H1 (cell line): ENCODE results near the gene OR14A16. TPM values are rescaled to one million over a fixed set of nuclear protein-coding genes. Genes with fewer than 3 reads are reported as not detected.

Source experiments
- CEBPB ChIP-seq: IDR thresholded peaks from 2 replicates; pipeline ENCODE4 v1.6.1; 2012; ENCODE audit warnings: low read depth, low read length
- CTBP2 ChIP-seq: IDR thresholded peaks from 2 replicates; pipeline ENCODE4 v1.7.0; 2011; ENCODE audit warnings: borderline replicate concordance, mild to moderate bottlenecking, moderate library complexity, mixed read lengths, low read length; ENCODE audit not compliant: insufficient read depth, insufficient read length
- EP300 ChIP-seq, 2 experiments: IDR thresholded peaks; 1 replicate in 1 of 2; 2 replicates in 1 of 2; pipeline ENCODE4 v1.6.1; 2011 to 2012; ENCODE audit warnings: low read depth in 2 of 2, low read length in 2 of 2, mild to moderate bottlenecking in 2 of 2, borderline replicate concordance in 1 of 2, inconsistent platforms in 1 of 2, moderate library complexity in 1 of 2
- GABPA ChIP-seq: IDR thresholded peaks from 2 replicates; pipeline ENCODE4 v1.6.1; 2011; ENCODE audit warnings: mild to moderate bottlenecking, low read length, moderate library complexity, borderline replicate concordance; ENCODE audit not compliant: insufficient read depth
- HDAC6 ChIP-seq: IDR thresholded peaks from one replicate; pipeline ENCODE4 v1.7.1; 2012; ENCODE audit warnings: low read depth, mild to moderate bottlenecking, inconsistent platforms, low read length, moderate library complexity
- JUN ChIP-seq: IDR thresholded peaks from 2 replicates; pipeline ENCODE4 v1.6.1; 2011; ENCODE audit warnings: low read depth, mild to moderate bottlenecking, improper control_type of control experiment, low read length
- NRF1 ChIP-seq: IDR thresholded peaks from 2 replicates; pipeline ENCODE4 v1.6.1; 2011; ENCODE audit warnings: mild to moderate bottlenecking, low read depth, low read length, improper control_type of control experiment
- RFX5 ChIP-seq: IDR thresholded peaks from 2 replicates; pipeline ENCODE4 v1.6.1; 2011; ENCODE audit warnings: low read depth, low read length, improper control_type of control experiment, borderline replicate concordance
- SP1 ChIP-seq: IDR thresholded peaks from 2 replicates; pipeline ENCODE4 v1.6.1; 2011; ENCODE audit warnings: low read depth, low read length
- SP4 ChIP-seq: IDR thresholded peaks from 2 replicates; pipeline ENCODE4 v1.6.1; 2012; ENCODE audit warnings: low read length, inconsistent platforms
- polyA plus RNA-seq, 7 experiments: library from polyadenylated mRNA; depleted of rRNA in 3 of 7; stranded (reverse) in 5 of 7; unstranded in 2 of 7; fragments of >200 nt in 5 of 7; fragments of 200-250 nt in 2 of 7; gene quantifications; 1 replicate in 5 of 7; 2 replicates in 1 of 7; 4 replicates in 1 of 7; pipeline versions ENCODE4 v1.2.1 to v1.2.3, GENCODE V29; 2011 to 2013; ENCODE audit warnings: missing spikeins in 2 of 7, mixed read lengths in 2 of 7
- total RNA-seq: library from RNA; stranded (reverse); fragmentation: NEBNext Ultra II Directional; extraction: Animal tissue kit (Norgen Biotek cat#: 25700); gene quantifications from 2 replicates; pipeline ENCODE4 v1.2.1, GENCODE V29; 2021
- TF ChIP-seq, protein P1 (sequence below): fragments of 300-600 bp; sonication (generic); IDR thresholded peaks from 2 replicates; pipeline ENCODE4 v1.7.1; 2012; ENCODE audit warnings: low read length, moderate library complexity, mild to moderate bottlenecking, inconsistent platforms; ENCODE audit not compliant: insufficient replicate concordance

OR14A16 gene
- total and polyA plus RNA-seq, 2 of the 8 experiments (the other 6 are each of a cell fraction or from before 2014, with no cell fraction given): not detected

DNA sequence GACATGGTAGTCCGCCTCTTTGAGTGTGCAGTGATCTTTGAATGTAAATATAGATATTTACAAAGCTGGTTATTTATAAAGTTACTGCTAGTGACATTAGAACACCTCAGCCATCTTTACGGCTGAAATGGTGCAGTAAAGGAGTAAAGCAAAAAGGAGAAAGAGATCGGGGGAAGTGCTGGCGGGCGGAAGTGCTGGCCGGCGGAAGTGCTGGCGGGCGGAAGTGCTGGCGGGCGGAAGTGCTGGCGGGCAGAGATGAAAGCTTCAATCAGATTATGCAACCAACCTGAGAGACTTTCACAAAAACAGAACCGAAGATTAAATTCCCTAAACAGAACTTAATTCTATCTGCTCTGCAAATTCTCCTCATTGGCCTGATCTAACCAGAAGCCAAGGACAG, 1.4 kb upstream of the OR14A16 start (continued):
- TF ChIP-seq, protein P1, sequence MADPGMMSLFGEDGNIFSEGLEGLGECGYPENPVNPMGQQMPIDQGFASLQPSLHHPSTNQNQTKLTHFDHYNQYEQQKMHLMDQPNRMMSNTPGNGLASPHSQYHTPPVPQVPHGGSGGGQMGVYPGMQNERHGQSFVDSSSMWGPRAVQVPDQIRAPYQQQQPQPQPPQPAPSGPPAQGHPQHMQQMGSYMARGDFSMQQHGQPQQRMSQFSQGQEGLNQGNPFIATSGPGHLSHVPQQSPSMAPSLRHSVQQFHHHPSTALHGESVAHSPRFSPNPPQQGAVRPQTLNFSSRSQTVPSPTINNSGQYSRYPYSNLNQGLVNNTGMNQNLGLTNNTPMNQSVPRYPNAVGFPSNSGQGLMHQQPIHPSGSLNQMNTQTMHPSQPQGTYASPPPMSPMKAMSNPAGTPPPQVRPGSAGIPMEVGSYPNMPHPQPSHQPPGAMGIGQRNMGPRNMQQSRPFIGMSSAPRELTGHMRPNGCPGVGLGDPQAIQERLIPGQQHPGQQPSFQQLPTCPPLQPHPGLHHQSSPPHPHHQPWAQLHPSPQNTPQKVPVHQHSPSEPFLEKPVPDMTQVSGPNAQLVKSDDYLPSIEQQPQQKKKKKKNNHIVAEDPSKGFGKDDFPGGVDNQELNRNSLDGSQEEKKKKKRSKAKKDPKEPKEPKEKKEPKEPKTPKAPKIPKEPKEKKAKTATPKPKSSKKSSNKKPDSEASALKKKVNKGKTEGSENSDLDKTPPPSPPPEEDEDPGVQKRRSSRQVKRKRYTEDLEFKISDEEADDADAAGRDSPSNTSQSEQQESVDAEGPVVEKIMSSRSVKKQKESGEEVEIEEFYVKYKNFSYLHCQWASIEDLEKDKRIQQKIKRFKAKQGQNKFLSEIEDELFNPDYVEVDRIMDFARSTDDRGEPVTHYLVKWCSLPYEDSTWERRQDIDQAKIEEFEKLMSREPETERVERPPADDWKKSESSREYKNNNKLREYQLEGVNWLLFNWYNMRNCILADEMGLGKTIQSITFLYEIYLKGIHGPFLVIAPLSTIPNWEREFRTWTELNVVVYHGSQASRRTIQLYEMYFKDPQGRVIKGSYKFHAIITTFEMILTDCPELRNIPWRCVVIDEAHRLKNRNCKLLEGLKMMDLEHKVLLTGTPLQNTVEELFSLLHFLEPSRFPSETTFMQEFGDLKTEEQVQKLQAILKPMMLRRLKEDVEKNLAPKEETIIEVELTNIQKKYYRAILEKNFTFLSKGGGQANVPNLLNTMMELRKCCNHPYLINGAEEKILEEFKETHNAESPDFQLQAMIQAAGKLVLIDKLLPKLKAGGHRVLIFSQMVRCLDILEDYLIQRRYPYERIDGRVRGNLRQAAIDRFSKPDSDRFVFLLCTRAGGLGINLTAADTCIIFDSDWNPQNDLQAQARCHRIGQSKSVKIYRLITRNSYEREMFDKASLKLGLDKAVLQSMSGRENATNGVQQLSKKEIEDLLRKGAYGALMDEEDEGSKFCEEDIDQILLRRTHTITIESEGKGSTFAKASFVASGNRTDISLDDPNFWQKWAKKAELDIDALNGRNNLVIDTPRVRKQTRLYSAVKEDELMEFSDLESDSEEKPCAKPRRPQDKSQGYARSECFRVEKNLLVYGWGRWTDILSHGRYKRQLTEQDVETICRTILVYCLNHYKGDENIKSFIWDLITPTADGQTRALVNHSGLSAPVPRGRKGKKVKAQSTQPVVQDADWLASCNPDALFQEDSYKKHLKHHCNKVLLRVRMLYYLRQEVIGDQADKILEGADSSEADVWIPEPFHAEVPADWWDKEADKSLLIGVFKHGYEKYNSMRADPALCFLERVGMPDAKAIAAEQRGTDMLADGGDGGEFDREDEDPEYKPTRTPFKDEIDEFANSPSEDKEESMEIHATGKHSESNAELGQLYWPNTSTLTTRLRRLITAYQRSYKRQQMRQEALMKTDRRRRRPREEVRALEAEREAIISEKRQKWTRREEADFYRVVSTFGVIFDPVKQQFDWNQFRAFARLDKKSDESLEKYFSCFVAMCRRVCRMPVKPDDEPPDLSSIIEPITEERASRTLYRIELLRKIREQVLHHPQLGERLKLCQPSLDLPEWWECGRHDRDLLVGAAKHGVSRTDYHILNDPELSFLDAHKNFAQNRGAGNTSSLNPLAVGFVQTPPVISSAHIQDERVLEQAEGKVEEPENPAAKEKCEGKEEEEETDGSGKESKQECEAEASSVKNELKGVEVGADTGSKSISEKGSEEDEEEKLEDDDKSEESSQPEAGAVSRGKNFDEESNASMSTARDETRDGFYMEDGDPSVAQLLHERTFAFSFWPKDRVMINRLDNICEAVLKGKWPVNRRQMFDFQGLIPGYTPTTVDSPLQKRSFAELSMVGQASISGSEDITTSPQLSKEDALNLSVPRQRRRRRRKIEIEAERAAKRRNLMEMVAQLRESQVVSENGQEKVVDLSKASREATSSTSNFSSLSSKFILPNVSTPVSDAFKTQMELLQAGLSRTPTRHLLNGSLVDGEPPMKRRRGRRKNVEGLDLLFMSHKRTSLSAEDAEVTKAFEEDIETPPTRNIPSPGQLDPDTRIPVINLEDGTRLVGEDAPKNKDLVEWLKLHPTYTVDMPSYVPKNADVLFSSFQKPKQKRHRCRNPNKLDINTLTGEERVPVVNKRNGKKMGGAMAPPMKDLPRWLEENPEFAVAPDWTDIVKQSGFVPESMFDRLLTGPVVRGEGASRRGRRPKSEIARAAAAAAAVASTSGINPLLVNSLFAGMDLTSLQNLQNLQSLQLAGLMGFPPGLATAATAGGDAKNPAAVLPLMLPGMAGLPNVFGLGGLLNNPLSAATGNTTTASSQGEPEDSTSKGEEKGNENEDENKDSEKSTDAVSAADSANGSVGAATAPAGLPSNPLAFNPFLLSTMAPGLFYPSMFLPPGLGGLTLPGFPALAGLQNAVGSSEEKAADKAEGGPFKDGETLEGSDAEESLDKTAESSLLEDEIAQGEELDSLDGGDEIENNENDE: no peak
- TF ChIP-seq HDAC6 (no peak), RFX5 (no peak), GABPA (no peak), SP1 (no peak), NRF1 (no peak), CTBP2 (no peak), EP300 (IDR thresholded peaks at IDR 0.05; ENCODE audit: borderline replicate concordance in 1 of 2, low read depth in 2 of 2, low read length in 2 of 2) (no peak), CEBPB (no peak), JUN (no peak), SP4 (no peak)
